ENCODE data around the gene BTG1. TPM values are rescaled to one million over a fixed set of nuclear protein-coding genes. Genes with fewer than 3 reads are reported as not detected.

Gene BTG1
- total RNA-seq, 4 donors from 2014 or later: 18.3 to 42.7 (median 35.3) TPM

- 0 to 1% methylated on average over 2 to 9 of the region's 28 CpGs for WGBS, 2 donors
- H3K36me3 ChIP-seq: peaks cover 0 to 32% (median 2%) of the 10 kb centered on the region in 3 donors
- no peak for TF ChIP-seq POLR2A (IDR thresholded peaks at IDR 0.05)
- TF ChIP-seq CTCF (IDR thresholded peaks at IDR 0.05): no peak
- peak overlapping the region; percentile 83 to 100 (median 94) for H3K4me3 ChIP-seq
- H3K27me3 ChIP-seq: no peaks in the 10 kb centered on the region
- H3K4me1 ChIP-seq: peaks cover 0 to 60% (median 0%) of the 10 kb centered on the region in 3 donors
- H3K9me3 ChIP-seq: no peaks in the 10 kb centered on the region
- H3K27ac ChIP-seq: peak overlapping the region; percentile 98 to 100 (median 100)
- no peak for DNase-seq
- intact Hi-C loops (cut with DNase I): loop anchor here (5.0 to 10.0 kb wide), 2 partner anchors 429 to 763 kb away; no protein-coding TSS in a partner anchor
These were observed 240 bp downstream of the BTG1 start for GRCh38 chr12:92145481-92145730.

GRCh38 chr12:92144631-92145480, 790 bp downstream of the BTG1 start:
- Histone ChIP-seq H3K27me3 (no peaks in the 10 kb centered on the region), H3K27ac (peak overlapping the region; percentile 98 to 100 (median 100)), H3K9me3 (no peaks in the 10 kb centered on the region), H3K4me3 (peak overlapping the region; percentile 83 to 100 (median 94)), H3K36me3 (peaks cover 0 to 32% (median 2%) of the 10 kb centered on the region in 3 donors), H3K4me1 (peaks cover 0 to 65% (median 0%) of the 10 kb centered on the region in 3 donors)
- intact Hi-C loops (cut with DNase I): loop anchor here (5.0 to 10.0 kb wide), 3 partner anchors 333 to 763 kb away; no protein-coding TSS in a partner anchor
- no peak for DNase-seq
- TF ChIP-seq POLR2A (IDR thresholded peaks at IDR 0.05): peak in 1 of 4 donors; percentile 38
- no peak for TF ChIP-seq CTCF (IDR thresholded peaks at IDR 0.05)
- 0% methylated on average over 12 to 27 of the region's 69 CpGs for WGBS, 2 donors

GRCh38 chr12:92143686-92144630, 1.7 kb downstream of the BTG1 start:
- intact Hi-C loops (cut with DNase I): loop anchor here (5.0 to 10.0 kb wide), 2 partner anchors 332 to 431 kb away; no protein-coding TSS in a partner anchor
- TF ChIP-seq POLR2A (IDR thresholded peaks at IDR 0.05): peak in 2 of 4 donors; percentile 38 to 71
- TF ChIP-seq CTCF (IDR thresholded peaks at IDR 0.05): peak; percentile 45 to 91 (median 70)

GRCh38 chr12:92143258-92143657, 2.4 kb downstream of the BTG1 start:
- peak overlapping the region; percentile 98 to 100 (median 100) for H3K27ac ChIP-seq
- peaks cover 0 to 32% (median 2%) of the 10 kb centered on the region in 3 donors for H3K36me3 ChIP-seq
- H3K4me1 ChIP-seq: peaks cover 0 to 75% (median 3%) of the 10 kb centered on the region in 3 donors
- 4 to 6% methylated on average over 1 of the region's 1 CpG for WGBS, 2 donors
- DNase-seq: no peak
- H3K9me3 ChIP-seq: no peaks in the 10 kb centered on the region
- TF ChIP-seq POLR2A (IDR thresholded peaks at IDR 0.05): peak in 1 of 4 donors; percentile 15
- TF ChIP-seq CTCF (IDR thresholded peaks at IDR 0.05): no peak
- H3K27me3 ChIP-seq: no peaks in the 10 kb centered on the region
- H3K4me3 ChIP-seq: peak overlapping the region; percentile 83 to 100 (median 94)
- intact Hi-C loops (cut with DNase I): loop anchor here (5.0 to 10.0 kb wide), 2 partner anchors 331 to 432 kb away; no protein-coding TSS in a partner anchor

More at GRCh38 chr12:92143686-92144630, 1.7 kb downstream of the BTG1 start:
- no peaks in the 10 kb centered on the region for H3K9me3 ChIP-seq
- peak overlapping the region; percentile 83 to 100 (median 94) for H3K4me3 ChIP-seq
- H3K27ac ChIP-seq: peak overlapping the region; percentile 98 to 100 (median 100)
- peak; percentile 41 for DNase-seq
- peaks cover 0 to 32% (median 2%) of the 10 kb centered on the region in 3 donors for H3K36me3 ChIP-seq
- peaks cover 0 to 74% (median 0%) of the 10 kb centered on the region in 3 donors for H3K4me1 ChIP-seq
- H3K27me3 ChIP-seq: no peaks in the 10 kb centered on the region
- WGBS, 2 donors: 0 to 1% methylated on average over 15 of the region's 15 CpGs
